Right atrium auricular region (tissue), 2 donors: ENCODE results near the gene SGCB. TPM values are rescaled to one million over a fixed set of nuclear protein-coding genes. Genes with fewer than 3 reads are reported as not detected.
A peak's percentile ranks its signal among the peaks of the same experiment; 100 is the strongest.

Experiments
- DNase-seq: peaks from one replicate; pipeline ENCODE4 v3.0.0-alpha.2; 2019; ENCODE audit warnings: low spot score
- H3K27ac ChIP-seq, 2 donors: fragments of 200-600 bp; sonication (generic); 1 replicate in 1 of 2; 2 replicates in 1 of 2; pipeline ENCODE4 v1.5.1; 2016 to 2019
- H3K27me3 ChIP-seq, 2 donors: fragments of 200-600 bp; sonication (generic); one replicate each; pipeline versions ENCODE4 v1.5.1 to v1.6.0; 2017 to 2019
- H3K36me3 ChIP-seq: fragments of 200-600 bp; sonication (generic); one replicate; pipeline ENCODE4 v1.5.1; 2016
- H3K4me1 ChIP-seq, 2 donors: fragments of 200-600 bp; sonication (generic); one replicate each; pipeline versions ENCODE4 v1.5.1 to v1.6.0; 2017 to 2019
- H3K4me3 ChIP-seq, 2 donors: fragments of 200-600 bp; sonication (generic); 1 replicate in 1 of 2; 2 replicates in 1 of 2; pipeline ENCODE4 v1.5.1; 2017 to 2019; ENCODE audit warnings: mild to moderate bottlenecking in 1 of 2, moderate library complexity in 1 of 2
- H3K9me3 ChIP-seq, 2 donors: fragments of 200-600 bp; sonication (generic); one replicate each; pipeline ENCODE4 v1.5.1; 2019
- total RNA-seq, 2 donors: library from RNA; depleted of rRNA; stranded (reverse); fragments of >200 nt; gene quantifications; one replicate each; pipeline ENCODE4 v1.1.0, GENCODE V29; 2016
- TF ChIP-seq, protein P1 (sequence below), 2 donors: fragments of 200-600 bp; sonication (generic); IDR thresholded peaks; one replicate each; pipeline ENCODE4 v1.5.1; 2019; ENCODE audit warnings: antibody characterized with exemption in 2 of 2

SGCB gene
- total RNA-seq, 2 donors from 2014 or later, result 34.2 to 63.9 TPM

DNA sequence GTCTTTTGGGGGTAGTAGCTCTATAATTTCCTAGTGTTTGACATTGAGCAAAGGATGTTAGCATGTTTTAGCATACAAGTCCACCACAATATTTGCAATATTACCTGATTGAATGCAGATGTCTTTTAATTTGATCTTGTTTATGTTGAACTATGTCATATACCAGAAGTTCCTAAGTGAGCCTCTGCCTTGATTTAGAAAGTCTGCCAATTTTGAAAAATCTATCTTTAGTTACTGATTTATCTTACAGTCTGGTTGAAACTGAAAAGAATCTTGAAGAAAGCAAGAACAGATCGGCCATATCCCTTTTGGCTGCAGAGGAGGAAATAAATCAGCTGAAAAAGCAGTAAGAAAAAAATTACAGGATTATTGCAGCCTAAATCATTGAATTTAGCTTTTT is 31.5 kb upstream of the SGCB start:
- Histone ChIP-seq H3K4me1 (no peaks in the 10 kb centered on the region), H3K4me3 (no peak overlapping the region), H3K36me3 (no peaks in the 10 kb centered on the region), H3K9me3 (no peaks in the 10 kb centered on the region), H3K27ac (no peak overlapping the region), H3K27me3 (no peaks in the 10 kb centered on the region)
- TF ChIP-seq, protein P1, sequence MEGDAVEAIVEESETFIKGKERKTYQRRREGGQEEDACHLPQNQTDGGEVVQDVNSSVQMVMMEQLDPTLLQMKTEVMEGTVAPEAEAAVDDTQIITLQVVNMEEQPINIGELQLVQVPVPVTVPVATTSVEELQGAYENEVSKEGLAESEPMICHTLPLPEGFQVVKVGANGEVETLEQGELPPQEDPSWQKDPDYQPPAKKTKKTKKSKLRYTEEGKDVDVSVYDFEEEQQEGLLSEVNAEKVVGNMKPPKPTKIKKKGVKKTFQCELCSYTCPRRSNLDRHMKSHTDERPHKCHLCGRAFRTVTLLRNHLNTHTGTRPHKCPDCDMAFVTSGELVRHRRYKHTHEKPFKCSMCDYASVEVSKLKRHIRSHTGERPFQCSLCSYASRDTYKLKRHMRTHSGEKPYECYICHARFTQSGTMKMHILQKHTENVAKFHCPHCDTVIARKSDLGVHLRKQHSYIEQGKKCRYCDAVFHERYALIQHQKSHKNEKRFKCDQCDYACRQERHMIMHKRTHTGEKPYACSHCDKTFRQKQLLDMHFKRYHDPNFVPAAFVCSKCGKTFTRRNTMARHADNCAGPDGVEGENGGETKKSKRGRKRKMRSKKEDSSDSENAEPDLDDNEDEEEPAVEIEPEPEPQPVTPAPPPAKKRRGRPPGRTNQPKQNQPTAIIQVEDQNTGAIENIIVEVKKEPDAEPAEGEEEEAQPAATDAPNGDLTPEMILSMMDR (IDR thresholded peaks at IDR 0.05), result no peak
- no peak for DNase-seq

DNA sequence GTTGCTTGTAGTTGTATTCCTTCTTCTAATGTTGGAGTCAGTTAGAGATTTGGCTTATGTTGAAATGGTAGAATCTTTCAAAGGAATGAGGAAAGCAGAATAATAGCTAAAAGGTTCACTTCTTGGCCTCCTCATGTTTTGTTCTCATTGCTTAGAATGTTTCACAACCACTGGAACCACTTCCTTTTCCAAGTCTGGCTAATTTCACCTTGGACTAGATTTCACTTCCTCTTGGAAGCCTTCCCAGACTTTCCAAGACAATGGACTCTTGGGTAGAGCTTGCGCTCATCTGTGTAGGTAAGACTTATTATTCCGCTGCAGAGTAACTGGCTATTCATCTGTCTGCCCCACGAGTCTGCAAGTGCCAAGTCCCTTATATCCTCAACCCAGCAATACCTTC is 21.3 kb upstream of the SGCB start:
- TF ChIP-seq, protein P1 (IDR thresholded peaks at IDR 0.05), result no peak
- Histone ChIP-seq H3K27me3 (no peaks in the 10 kb centered on the region), H3K27ac (no peak overlapping the region), H3K36me3 (no peaks in the 10 kb centered on the region), H3K4me3 (no peak overlapping the region), H3K4me1 (peaks cover 0 to 8% of the 10 kb centered on the region in 2 donors), H3K9me3 (no peaks in the 10 kb centered on the region)
- no peak for DNase-seq

DNA sequence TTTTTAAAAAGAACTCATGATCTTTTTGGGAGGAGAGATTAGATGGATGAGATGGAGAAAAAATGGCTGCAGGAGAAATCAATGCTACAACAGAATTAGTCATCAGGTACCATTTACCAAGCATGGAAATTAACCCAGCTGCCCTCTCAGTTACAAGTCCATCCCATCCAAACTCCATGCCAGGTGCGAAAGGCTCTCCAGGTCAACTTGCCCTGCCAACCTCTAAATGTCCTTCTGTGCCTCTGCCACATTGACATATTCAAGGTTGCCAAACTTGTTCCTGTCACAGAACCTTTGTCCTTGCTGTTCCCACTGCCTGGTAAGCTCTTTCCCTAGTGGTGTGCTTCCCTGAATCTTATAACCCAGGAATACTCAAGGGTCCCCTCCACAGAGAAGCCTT is 20.2 kb upstream of the SGCB start:
- no peaks in the 10 kb centered on the region for H3K27me3 ChIP-seq
- H3K27ac ChIP-seq, result no peak overlapping the region
- H3K4me3 ChIP-seq, result no peak overlapping the region
- TF ChIP-seq, protein P1 (IDR thresholded peaks at IDR 0.05), result no peak
- H3K36me3 ChIP-seq, result no peaks in the 10 kb centered on the region
- no peak for DNase-seq
- no peaks in the 10 kb centered on the region for H3K9me3 ChIP-seq
- peaks cover 0 to 8% of the 10 kb centered on the region in 2 donors for H3K4me1 ChIP-seq

- H3K27ac ChIP-seq, result no peak overlapping the region
- H3K36me3 ChIP-seq, result no peaks in the 10 kb centered on the region
- peaks cover 0 to 17% of the 10 kb centered on the region in 2 donors for H3K4me1 ChIP-seq
- H3K9me3 ChIP-seq, result no peaks in the 10 kb centered on the region
- DNase-seq, result no peak
- H3K27me3 ChIP-seq, result no peaks in the 10 kb centered on the region
- no peak overlapping the region for H3K4me3 ChIP-seq
- TF ChIP-seq, protein P1 (IDR thresholded peaks at IDR 0.05), result no peak
Measured at GRCh38 chr4:52057196-52057595, 19.1 kb upstream of the SGCB start.

- peaks cover 0 to 32% of the 10 kb centered on the region in 2 donors for H3K4me1 ChIP-seq
- H3K27ac ChIP-seq, result no peak overlapping the region
- H3K9me3 ChIP-seq, result no peaks in the 10 kb centered on the region
- no peaks in the 10 kb centered on the region for H3K27me3 ChIP-seq
- DNase-seq, result no peak
- TF ChIP-seq, protein P1 (IDR thresholded peaks at IDR 0.05), result no peak
- H3K4me3 ChIP-seq, result no peak overlapping the region
- H3K36me3 ChIP-seq, result no peaks in the 10 kb centered on the region
Measured at GRCh38 chr4:52054254-52054653, 16.2 kb upstream of the SGCB start.

DNA sequence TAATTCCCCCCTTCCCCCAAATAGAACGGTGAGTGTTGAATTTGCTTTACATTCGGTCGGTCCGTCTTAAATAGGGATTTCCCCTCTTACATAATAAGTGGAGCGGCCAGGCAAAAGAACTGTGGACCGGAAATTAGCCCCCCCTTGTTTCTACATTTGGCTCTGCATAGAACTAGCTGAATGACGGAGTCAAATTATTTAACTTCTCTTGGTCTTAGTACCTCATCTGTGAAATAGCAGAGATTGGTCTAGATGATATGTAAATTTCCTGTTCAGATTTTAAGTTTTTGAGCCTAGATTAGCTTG is 14.3 kb upstream of the SGCB start:
- H3K4me3 ChIP-seq, result peak overlapping the region; percentile 55 to 71
- no peak overlapping the region for H3K27ac ChIP-seq
- H3K9me3 ChIP-seq, result no peaks in the 10 kb centered on the region
- peaks cover 0 to 24% of the 10 kb centered on the region in 2 donors for H3K4me1 ChIP-seq
- no peaks in the 10 kb centered on the region for H3K36me3 ChIP-seq
- DNase-seq, result peak; percentile 59
- H3K27me3 ChIP-seq, result no peaks in the 10 kb centered on the region
- TF ChIP-seq, protein P1 (IDR thresholded peaks at IDR 0.05), result no peak
